NCI-H1436 (cell line): ENCODE measurements around the gene CSNK1G1.
"Not testable (repeated sequence)": the region's sequence is repeated elsewhere in the genome, so short reads cannot be mapped to it uniquely, and the experiment has no call there.

ENCODE experiments used
- DNase-seq: peaks from one replicate; lab custom pipeline; 2025; lab: John Stamatoyannopoulos, UW

The CSNK1G1 gene

GRCh38 chr15:64237677-64238076, 118.3 kb downstream of the CSNK1G1 start:
- no peak for DNase-seq

DNA sequence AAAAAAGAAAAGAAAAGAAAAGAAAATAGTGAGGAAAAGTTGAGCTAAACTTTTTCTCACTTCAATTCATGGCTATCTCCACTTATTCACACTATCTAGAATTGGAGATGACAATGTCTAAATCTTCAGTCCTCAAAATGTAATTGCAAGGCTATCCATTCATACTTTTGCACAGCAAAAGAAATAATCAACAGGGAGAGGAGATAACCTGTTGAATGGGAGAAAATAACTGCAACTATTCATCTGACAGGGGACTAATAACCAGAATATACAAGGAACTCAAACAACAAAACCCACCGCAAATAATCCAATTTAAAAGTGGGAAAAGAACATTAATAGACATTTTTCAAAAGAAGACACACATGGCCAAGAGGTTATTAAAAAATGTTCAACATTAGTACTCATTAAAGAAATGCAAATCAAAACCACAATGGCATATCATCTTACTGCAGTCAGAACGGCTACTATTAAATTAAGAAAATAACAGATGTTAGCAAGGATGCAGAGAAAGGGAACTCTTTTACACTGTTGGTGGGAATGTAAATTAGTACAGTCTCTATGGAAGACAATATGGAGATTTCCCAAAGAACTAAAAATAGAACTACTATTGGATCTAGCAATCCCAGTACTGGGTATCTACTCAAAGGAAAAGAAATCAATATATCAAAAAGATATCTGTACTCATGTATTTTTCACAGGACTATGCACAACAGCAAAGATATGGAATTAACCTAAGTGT, 119.6 kb downstream of the CSNK1G1 start:
- no peak for DNase-seq

GRCh38 chr15:64235552-64235951, 120.4 kb downstream of the CSNK1G1 start:
- DNase-seq, result no peak

GRCh38 chr15:64233299-64233698, 122.7 kb downstream of the CSNK1G1 start:
- DNase-seq, result no peak

DNA sequence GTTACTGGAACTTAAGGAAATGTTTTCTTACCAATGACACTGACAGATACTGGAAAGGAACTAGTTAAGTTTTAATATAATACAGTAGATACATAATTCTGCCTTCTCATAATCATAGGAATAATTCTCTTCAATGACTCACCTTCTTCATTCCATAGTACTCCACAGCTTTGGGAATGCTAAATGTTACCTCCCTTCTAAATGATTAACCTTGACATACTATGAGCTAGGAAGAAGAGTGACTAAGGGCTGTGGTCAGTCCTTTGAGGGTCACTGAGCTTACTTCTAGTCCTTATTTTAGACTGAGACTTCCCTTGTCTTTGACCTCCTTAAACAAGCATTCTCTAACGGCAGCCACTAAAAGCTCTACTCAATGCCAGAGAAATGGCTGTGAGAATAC, 123.6 kb downstream of the CSNK1G1 start:
- DNase-seq, result no peak

DNA sequence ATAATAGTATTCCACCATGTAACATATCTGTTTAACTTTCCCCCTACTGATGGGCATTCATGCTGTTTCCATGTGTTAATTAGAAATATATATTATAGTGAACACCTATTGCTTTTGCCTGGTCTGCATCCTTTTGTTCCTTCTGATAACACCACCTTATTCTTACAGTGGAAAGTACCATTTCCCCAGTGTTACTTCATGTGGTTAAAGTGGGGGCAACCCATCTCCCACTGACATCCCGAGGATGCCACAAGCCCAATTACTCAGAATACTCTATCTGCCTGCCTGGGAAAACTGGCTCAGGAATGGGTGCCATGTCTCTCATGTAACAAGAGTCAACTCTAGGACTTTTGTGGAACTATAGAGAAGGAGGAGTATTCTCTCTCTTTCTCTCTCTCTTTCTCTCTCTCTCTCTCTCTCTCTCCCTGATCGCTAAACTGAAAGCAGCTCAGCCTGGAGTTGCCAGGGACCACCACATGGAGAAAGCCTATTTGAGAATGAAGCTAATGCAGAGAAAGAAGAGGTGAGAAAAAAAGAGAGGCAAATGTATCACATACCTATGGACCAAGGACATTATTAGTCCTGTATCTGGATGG, 126.7 kb downstream of the CSNK1G1 start:
- DNase-seq, result no peak

GRCh38 chr15:64225804-64226203, 130.2 kb downstream of the CSNK1G1 start:
- no peak for DNase-seq

GRCh38 chr15:64224511-64224910, 131.5 kb downstream of the CSNK1G1 start:
- no peak for DNase-seq

DNA sequence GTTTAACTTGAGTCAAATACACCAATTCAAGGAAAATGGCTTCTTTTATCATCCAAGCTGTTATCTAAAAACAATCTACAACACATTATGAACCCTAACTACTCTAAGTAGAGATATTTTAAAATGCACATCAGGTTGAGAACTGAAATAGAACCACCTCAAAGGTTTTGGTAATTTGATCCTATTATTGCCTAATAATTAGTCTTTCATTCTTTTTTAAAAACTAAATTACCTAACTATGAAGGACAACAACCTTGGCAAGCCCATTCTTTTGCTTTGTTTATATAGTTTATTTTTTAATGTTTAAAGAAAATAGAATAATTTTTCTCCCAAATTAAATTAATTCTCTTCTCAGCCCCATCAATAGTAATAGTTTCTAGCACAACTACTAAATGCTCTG, 132.1 kb downstream of the CSNK1G1 start:
- DNase-seq, result no peak

DNA sequence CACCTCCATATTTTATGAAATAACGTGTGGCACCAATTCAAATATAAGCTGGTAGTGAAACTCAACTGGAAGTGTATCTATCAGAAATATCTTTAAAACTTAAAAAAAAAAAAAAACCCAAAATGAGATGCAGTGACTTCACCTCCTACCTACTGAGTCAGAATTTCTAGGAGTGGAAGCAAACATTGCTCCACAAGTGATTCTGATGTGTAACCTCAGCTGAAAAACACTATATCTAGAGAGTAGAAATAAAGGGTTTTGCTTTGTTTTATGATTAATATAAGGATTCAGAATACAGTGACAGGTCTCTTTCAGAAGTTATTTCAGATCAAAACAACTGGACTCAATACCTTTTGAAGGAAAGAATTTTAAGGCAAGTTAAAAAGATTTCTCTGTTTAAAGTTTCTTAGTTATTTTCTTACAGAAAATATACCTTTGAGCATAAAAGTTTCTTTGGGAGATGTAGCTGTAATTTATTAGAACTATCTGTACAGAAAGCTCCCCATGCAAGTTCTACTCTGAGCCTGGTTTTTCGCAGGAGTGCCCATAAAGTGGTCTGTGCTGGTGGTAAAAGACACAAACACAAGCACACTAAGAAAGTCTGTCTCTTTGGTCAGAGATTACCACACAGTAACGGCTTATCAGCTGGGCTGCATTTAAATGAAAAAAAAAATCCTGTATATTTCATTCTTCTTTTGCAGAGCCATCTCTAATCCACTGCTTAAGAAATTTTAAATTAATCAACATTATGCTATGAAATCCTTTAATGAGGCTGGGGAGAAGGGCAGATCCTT, 133.2 kb downstream of the CSNK1G1 start:
- DNase-seq, result no peak

DNA sequence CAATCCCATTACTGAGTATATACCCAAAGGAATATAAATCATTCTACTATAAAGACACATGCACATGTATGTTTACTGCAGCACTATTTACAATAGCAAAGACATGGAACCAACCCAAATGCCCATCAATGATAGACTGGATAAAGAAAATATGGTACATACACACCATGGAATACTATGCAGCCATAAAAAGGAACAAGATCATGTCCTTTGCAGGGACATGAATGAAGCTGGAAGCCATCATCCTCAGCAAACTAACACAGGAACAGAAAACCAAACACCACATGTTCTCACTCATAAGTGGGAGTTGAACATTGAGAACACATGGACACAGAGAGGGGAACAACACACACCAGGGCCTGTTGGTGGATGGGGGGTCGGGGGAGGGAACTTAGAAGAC, 134.1 kb downstream of the CSNK1G1 start:
- DNase-seq, result not testable (repeated sequence)

- DNase-seq, result not testable (repeated sequence)
Observed at GRCh38 chr15:64217429-64217750, 138.6 kb downstream of the CSNK1G1 start.

DNA sequence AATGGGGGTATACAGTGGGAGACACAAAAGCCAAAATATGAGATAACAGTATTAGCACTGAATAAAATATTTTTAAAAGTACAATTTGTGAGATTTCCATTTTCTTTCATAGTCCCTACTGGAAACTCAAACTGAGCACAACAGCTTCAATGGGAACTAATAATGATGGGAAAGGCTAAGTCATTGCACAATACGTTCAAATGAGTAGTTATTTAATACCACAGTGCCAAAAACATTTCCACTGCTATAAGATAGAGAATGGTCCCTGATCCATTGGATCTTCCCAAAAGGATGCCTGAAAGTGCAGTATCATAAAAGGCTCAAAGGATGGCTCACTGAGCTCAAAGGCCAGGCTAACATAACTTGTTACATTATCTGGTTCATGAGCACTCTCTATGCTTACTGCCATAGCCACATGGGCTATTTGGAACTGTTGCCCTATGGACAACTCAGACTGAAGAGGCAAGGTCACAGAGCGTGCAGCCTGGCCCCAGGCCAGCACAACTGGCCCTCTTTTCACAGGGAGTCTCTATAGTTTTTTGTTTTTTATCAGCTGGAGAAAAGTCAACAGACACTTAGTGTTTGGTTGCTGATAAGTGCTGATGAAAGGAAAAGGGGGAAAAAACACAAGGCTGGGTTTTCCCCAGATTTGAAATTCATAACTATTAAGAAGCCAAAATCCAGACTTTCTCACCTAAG, 139.1 kb downstream of the CSNK1G1 start:
- DNase-seq, result no peak

DNA sequence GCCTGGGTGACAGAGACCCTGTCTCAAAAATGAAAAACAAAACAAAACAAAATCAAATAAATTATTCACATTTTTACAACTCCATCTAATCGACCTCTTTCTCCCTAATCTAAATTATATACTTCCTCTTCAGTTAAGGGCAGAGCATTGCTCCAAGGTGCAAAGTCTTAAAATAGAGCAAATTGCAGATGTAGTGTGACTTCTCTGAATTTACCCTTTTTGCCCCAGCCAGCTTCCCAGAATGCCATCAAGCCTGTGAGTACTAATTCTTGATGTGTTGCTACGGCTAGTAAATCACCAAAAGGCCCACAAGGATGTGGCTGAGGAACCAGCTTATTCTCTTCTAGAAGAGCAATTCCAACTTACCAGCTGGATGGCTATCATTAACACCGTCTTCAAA, 139.8 kb downstream of the CSNK1G1 start:
- no peak for DNase-seq

DNA sequence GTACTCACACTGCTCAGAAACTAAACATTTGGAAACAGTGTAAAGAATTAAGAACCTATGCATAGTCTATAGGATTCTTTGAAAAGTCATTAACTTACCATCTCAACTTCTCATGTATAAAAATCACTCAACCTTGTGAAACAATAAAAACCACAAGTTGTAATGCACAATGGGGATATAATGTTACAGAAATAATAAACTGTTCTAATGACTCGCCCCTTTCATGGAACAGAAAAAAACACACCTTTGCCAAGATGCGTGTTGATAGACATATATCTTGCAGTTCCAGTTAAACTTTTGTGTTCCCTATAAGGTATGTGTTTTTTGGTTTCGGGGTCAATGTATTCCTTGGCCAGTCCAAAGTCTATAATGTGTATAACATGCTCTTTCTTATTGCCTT, 142.3 kb downstream of the CSNK1G1 start:
- DNase-seq, result no peak

DNA sequence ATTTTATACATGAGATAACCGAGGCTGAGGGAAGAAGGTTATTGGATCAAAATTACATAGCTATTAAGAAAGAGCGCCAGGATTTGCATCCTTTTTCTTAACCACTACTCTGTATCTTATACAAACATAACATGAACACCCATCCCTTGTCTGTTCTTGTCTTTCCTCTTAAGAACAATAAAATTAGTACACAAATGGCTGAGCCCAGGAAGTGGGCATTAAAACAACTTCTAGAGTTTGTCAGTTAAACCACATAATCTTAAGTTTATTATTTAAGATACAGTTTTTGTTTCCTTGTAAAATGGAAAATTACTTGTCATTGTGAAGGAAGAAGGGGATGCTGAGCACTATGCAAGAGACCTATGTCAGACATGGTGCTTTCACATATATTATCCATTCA, 144.3 kb downstream of the CSNK1G1 start:
- no peak for DNase-seq

GRCh38 chr15:64210371-64210770, 145.6 kb downstream of the CSNK1G1 start:
- DNase-seq, result no peak

DNA sequence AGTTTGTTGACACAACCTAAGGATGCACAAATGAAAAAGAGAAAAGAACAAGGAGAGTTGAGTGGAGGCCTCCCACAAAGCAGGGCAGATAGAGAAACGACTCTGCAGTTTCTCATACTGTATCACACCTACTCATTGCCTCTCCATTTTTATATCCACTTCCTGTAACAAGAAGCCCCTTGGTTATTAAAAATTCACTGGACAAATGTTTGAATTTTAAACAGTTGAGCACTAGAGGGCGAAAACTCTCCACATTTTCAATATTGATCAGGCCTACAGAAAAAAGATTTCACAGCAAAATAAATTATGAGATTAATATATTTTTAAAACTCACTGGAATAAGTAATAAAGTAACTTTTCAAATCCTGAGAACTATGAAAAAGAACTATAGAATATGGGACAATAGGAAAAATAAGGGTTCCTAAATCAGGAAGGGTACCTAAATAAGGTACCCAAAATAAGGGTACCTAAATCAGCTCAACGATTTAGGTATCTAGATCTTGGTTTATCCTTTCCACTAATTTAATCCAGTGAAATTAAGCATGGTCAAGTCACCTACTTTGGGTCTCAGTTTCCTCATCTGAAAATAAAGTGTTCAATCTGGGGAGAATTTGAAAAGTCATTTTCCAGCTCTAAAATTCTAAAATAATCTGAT, 146.2 kb downstream of the CSNK1G1 start:
- peak; percentile 10 for DNase-seq

DNA sequence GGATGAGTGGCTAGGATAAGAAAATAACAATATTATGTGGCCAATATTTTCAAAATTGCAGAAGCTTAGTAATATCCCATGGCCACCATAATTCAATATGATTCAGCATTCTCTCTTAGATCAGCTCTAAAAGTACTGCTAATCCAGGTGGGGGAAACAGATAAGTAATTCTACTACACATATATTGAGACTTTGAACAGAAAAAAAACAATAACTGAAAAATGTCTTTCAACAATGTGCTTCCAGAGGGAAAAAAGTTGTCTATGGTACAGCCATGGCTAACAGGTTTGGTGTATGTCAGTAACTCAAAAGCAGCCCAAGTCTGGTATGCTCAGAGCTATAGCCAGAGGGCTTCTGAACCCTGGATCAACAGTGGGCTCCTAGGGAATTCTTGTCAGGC, 150.8 kb downstream of the CSNK1G1 start:
- DNase-seq, result no peak

- no peak for DNase-seq
Observed at GRCh38 chr15:64197425-64197824, 158.5 kb downstream of the CSNK1G1 start.

DNA sequence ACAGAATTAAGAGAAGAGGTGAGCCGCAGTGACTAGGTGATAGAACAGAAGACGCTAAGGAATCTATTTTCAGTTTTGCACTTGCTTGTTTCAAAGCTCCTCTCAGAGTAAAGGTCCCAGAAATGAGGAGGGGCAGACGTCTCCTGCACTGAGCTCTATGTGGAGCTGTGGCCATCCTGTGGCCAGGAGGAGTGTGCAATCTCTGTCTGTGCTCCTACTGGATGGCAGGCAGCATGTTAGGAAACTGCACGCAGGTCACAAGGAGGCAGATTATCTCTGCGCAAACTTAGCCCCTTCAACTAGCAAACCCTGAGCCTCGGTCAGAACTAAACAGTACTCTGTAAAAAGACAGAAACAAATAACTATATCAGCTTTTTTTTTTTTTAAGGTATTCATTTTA, 162.0 kb downstream of the CSNK1G1 start:
- no peak for DNase-seq
